ENCODE results near the gene EVA1B.

EVA1B gene

DNA sequence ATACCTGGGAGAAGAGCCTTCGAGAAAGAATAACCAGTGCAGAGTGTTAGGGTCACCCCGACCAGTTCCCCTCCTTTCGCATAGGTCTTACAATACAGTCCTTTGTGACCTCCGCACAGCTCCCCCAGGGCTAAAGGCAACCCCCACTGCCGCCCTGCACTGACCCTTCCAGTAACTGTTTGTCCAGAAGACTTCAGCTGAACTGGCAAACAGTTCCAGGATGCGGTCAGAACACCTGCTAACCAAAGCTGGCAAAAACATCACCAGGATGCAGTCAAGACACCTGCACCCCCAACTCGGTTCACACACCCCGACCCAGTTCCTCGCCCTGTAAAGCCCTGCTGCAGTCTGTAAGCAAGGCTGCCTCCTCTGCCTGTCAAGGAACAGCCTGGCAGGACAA, 6.4 kb upstream of the EVA1B start:
- no peaks in the 10 kb centered on the region for H3K36me3 ChIP-seq (ENCODE audit: control insufficient read depth in 2 of 2, insufficient read depth in 2 of 2, low read length in 2 of 2)
- H3K4me3 ChIP-seq (ENCODE audit: low read length in 2 of 2) = no peak overlapping the region
- H3K27ac ChIP-seq (ENCODE audit: low read depth in 2 of 2, low read length in 2 of 2) = no peak overlapping the region
- no peak overlapping the region for H3K9ac ChIP-seq (ENCODE audit: low read depth in 1 of 2, low read length in 2 of 2)
- H3K9me3 ChIP-seq (ENCODE audit: control insufficient read depth in 2 of 2, low read length in 2 of 2) = no peaks in the 10 kb centered on the region
- no peaks in the 10 kb centered on the region for H3K4me1 ChIP-seq (ENCODE audit: control insufficient read depth in 2 of 2, insufficient read depth in 2 of 2, low read length in 2 of 2)
- H3K27me3 ChIP-seq (ENCODE audit: control insufficient read depth in 2 of 2, insufficient read depth in 2 of 2, low read length in 2 of 2) = peaks cover 0 to 4% of the 10 kb centered on the region in 2 donors

- Histone ChIP-seq H3K9ac (ENCODE audit: low read depth in 1 of 2, low read length in 2 of 2) (no peak overlapping the region), H3K27me3 (ENCODE audit: control insufficient read depth in 2 of 2, insufficient read depth in 2 of 2, low read length in 2 of 2) (peaks cover 0 to 6% of the 10 kb centered on the region in 2 donors), H3K9me3 (ENCODE audit: control insufficient read depth in 2 of 2, low read length in 2 of 2) (no peaks in the 10 kb centered on the region), H3K4me1 (ENCODE audit: control insufficient read depth in 2 of 2, insufficient read depth in 2 of 2, low read length in 2 of 2) (peaks cover 5 to 8% of the 10 kb centered on the region in 2 donors), H3K36me3 (ENCODE audit: control insufficient read depth in 2 of 2, insufficient read depth in 2 of 2, low read length in 2 of 2) (no peaks in the 10 kb centered on the region), H3K4me3 (ENCODE audit: low read length in 2 of 2) (no peak overlapping the region), H3K27ac (ENCODE audit: low read depth in 2 of 2, low read length in 2 of 2) (no peak overlapping the region)
These were observed 5.3 kb upstream of the EVA1B start for GRCh38 chr1:36328713-36329112.

DNA sequence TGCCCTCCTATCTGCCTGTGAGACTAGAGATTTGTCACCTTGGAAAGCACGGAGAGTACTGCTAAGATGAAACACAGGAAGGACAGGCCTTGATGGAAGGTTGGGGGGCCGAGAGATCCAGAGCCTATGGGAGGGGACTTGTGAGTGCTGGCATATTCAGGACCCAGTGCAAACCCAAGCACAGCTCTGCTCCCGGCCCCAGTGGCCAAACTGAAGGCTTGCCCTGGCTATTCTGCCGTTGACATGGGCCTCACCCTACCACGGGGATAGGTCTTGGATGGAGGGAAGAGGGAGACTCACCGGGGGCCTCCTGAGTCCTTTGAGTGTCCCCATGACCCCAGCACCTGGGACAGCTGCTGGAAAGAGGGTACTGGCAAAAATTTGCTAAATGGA, 4.6 kb upstream of the EVA1B start:
- H3K9ac ChIP-seq (ENCODE audit: low read depth in 1 of 2, low read length in 2 of 2) = no peak overlapping the region
- peaks cover 7 to 9% of the 10 kb centered on the region in 2 donors for H3K4me1 ChIP-seq (ENCODE audit: control insufficient read depth in 2 of 2, insufficient read depth in 2 of 2, low read length in 2 of 2)
- no peak overlapping the region for H3K27ac ChIP-seq (ENCODE audit: low read depth in 2 of 2, low read length in 2 of 2)
- peaks cover 0 to 6% of the 10 kb centered on the region in 2 donors for H3K27me3 ChIP-seq (ENCODE audit: control insufficient read depth in 2 of 2, insufficient read depth in 2 of 2, low read length in 2 of 2)
- no peaks in the 10 kb centered on the region for H3K36me3 ChIP-seq (ENCODE audit: control insufficient read depth in 2 of 2, insufficient read depth in 2 of 2, low read length in 2 of 2)
- no peak overlapping the region for H3K4me3 ChIP-seq (ENCODE audit: low read length in 2 of 2)
- H3K9me3 ChIP-seq (ENCODE audit: control insufficient read depth in 2 of 2, low read length in 2 of 2) = no peaks in the 10 kb centered on the region

GRCh38 chr1:36327421-36328087, 4.1 kb upstream of the EVA1B start:
- no peak overlapping the region for H3K9ac ChIP-seq (ENCODE audit: low read depth in 1 of 2, low read length in 2 of 2)
- H3K36me3 ChIP-seq (ENCODE audit: control insufficient read depth in 2 of 2, insufficient read depth in 2 of 2, low read length in 2 of 2) = no peaks in the 10 kb centered on the region
- no peaks in the 10 kb centered on the region for H3K9me3 ChIP-seq (ENCODE audit: control insufficient read depth in 2 of 2, low read length in 2 of 2)
- peaks cover 0 to 6% of the 10 kb centered on the region in 2 donors for H3K27me3 ChIP-seq (ENCODE audit: control insufficient read depth in 2 of 2, insufficient read depth in 2 of 2, low read length in 2 of 2)
- no peak overlapping the region for H3K27ac ChIP-seq (ENCODE audit: low read depth in 2 of 2, low read length in 2 of 2)
- H3K4me3 ChIP-seq (ENCODE audit: low read length in 2 of 2) = no peak overlapping the region
- H3K4me1 ChIP-seq (ENCODE audit: control insufficient read depth in 2 of 2, insufficient read depth in 2 of 2, low read length in 2 of 2) = peaks cover 9% of the 10 kb centered on the region in 2 donors

GRCh38 chr1:36326499-36326898, 3.1 kb upstream of the EVA1B start:
- peaks cover 0 to 6% of the 10 kb centered on the region in 2 donors for H3K27me3 ChIP-seq (ENCODE audit: control insufficient read depth in 2 of 2, insufficient read depth in 2 of 2, low read length in 2 of 2)
- peaks cover 14% of the 10 kb centered on the region in 2 donors for H3K4me1 ChIP-seq (ENCODE audit: control insufficient read depth in 2 of 2, insufficient read depth in 2 of 2, low read length in 2 of 2)
- no peak overlapping the region for H3K9ac ChIP-seq (ENCODE audit: low read depth in 1 of 2, low read length in 2 of 2)
- no peaks in the 10 kb centered on the region for H3K9me3 ChIP-seq (ENCODE audit: control insufficient read depth in 2 of 2, low read length in 2 of 2)
- no peak overlapping the region for H3K4me3 ChIP-seq (ENCODE audit: low read length in 2 of 2)
- H3K27ac ChIP-seq (ENCODE audit: low read depth in 2 of 2, low read length in 2 of 2) = no peak overlapping the region
- H3K36me3 ChIP-seq (ENCODE audit: control insufficient read depth in 2 of 2, insufficient read depth in 2 of 2, low read length in 2 of 2) = no peaks in the 10 kb centered on the region

GRCh38 chr1:36324353-36324703, 883 bp upstream of the EVA1B start:
- H3K27me3 ChIP-seq (ENCODE audit: control insufficient read depth in 2 of 2, insufficient read depth in 2 of 2, low read length in 2 of 2) = peaks cover 0 to 6% of the 10 kb centered on the region in 2 donors
- peak overlapping the region in 1 of 2 donors; percentile 54 for H3K27ac ChIP-seq (ENCODE audit: low read depth in 2 of 2, low read length in 2 of 2)
- no peak overlapping the region for H3K4me3 ChIP-seq (ENCODE audit: low read length in 2 of 2)
- no peaks in the 10 kb centered on the region for H3K9me3 ChIP-seq (ENCODE audit: control insufficient read depth in 2 of 2, low read length in 2 of 2)
- peak overlapping the region in 1 of 2 donors; percentile 54 for H3K9ac ChIP-seq (ENCODE audit: low read depth in 1 of 2, low read length in 2 of 2)
- peaks cover 16% of the 10 kb centered on the region in 2 donors for H3K4me1 ChIP-seq (ENCODE audit: control insufficient read depth in 2 of 2, insufficient read depth in 2 of 2, low read length in 2 of 2)
- H3K36me3 ChIP-seq (ENCODE audit: control insufficient read depth in 2 of 2, insufficient read depth in 2 of 2, low read length in 2 of 2) = no peaks in the 10 kb centered on the region

- H3K9ac ChIP-seq (ENCODE audit: low read depth in 1 of 2, low read length in 2 of 2) = peak overlapping the region; percentile 41 to 57
- H3K9me3 ChIP-seq (ENCODE audit: control insufficient read depth in 2 of 2, low read length in 2 of 2) = no peaks in the 10 kb centered on the region
- peak overlapping the region; percentile 56 to 79 for H3K27ac ChIP-seq (ENCODE audit: low read depth in 2 of 2, low read length in 2 of 2)
- H3K4me1 ChIP-seq (ENCODE audit: control insufficient read depth in 2 of 2, insufficient read depth in 2 of 2, low read length in 2 of 2) = peaks cover 16% of the 10 kb centered on the region in 2 donors
- peaks cover 0 to 6% of the 10 kb centered on the region in 2 donors for H3K27me3 ChIP-seq (ENCODE audit: control insufficient read depth in 2 of 2, insufficient read depth in 2 of 2, low read length in 2 of 2)
- H3K4me3 ChIP-seq (ENCODE audit: low read length in 2 of 2) = peak overlapping the region; percentile 60 to 67
- H3K36me3 ChIP-seq (ENCODE audit: control insufficient read depth in 2 of 2, insufficient read depth in 2 of 2, low read length in 2 of 2) = no peaks in the 10 kb centered on the region
These were observed 434 bp downstream of the EVA1B start for GRCh38 chr1:36322786-36323635.

DNA sequence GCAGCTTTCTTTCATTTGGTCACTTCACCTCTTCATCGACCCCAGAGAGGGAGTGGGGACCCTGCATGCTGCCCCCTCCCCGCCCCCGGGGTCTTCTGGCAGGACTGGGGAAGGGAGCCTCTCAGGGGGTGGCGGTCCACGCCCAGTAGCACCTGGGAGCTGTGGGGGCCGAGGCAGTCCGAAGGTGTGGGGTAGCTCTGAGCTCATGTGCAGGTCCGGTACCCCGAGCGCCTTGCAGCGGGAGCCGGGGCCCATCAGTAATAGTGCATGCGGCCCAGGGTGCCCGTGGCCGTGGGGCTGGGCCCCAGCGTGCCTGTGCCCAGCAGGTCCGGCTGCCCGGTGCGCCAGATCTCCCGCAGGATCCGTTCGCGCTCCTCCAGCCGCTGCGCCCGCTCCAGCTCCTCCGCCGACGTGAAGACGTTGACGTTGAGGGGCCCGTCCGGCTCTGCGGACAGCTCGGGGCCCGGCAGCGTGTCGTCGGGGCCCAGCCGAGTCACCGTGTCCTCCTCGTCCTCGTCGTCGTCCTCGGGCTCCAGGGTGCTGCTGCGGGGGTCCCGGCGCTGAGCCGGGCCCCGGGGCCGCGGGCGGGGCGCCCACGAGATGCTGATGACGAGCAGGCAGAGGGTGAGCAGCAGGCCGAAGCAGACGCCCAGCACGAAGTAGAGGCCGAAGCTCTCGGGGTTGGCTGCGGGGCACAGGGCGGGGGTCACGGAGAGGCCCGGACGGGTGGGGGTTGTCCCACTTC, 1.2 kb downstream of the EVA1B start:
- peaks cover 16% of the 10 kb centered on the region in 2 donors for H3K4me1 ChIP-seq (ENCODE audit: control insufficient read depth in 2 of 2, insufficient read depth in 2 of 2, low read length in 2 of 2)
- peak overlapping the region in 1 of 2 donors; percentile 57 for H3K9ac ChIP-seq (ENCODE audit: low read depth in 1 of 2, low read length in 2 of 2)
- peak overlapping the region; percentile 56 to 67 for H3K4me3 ChIP-seq (ENCODE audit: low read length in 2 of 2)
- peaks cover 0 to 6% of the 10 kb centered on the region in 2 donors for H3K27me3 ChIP-seq (ENCODE audit: control insufficient read depth in 2 of 2, insufficient read depth in 2 of 2, low read length in 2 of 2)
- no peaks in the 10 kb centered on the region for H3K36me3 ChIP-seq (ENCODE audit: control insufficient read depth in 2 of 2, insufficient read depth in 2 of 2, low read length in 2 of 2)
- no peaks in the 10 kb centered on the region for H3K9me3 ChIP-seq (ENCODE audit: control insufficient read depth in 2 of 2, low read length in 2 of 2)
- H3K27ac ChIP-seq (ENCODE audit: low read depth in 2 of 2, low read length in 2 of 2) = peak overlapping the region; percentile 56 to 79

DNA sequence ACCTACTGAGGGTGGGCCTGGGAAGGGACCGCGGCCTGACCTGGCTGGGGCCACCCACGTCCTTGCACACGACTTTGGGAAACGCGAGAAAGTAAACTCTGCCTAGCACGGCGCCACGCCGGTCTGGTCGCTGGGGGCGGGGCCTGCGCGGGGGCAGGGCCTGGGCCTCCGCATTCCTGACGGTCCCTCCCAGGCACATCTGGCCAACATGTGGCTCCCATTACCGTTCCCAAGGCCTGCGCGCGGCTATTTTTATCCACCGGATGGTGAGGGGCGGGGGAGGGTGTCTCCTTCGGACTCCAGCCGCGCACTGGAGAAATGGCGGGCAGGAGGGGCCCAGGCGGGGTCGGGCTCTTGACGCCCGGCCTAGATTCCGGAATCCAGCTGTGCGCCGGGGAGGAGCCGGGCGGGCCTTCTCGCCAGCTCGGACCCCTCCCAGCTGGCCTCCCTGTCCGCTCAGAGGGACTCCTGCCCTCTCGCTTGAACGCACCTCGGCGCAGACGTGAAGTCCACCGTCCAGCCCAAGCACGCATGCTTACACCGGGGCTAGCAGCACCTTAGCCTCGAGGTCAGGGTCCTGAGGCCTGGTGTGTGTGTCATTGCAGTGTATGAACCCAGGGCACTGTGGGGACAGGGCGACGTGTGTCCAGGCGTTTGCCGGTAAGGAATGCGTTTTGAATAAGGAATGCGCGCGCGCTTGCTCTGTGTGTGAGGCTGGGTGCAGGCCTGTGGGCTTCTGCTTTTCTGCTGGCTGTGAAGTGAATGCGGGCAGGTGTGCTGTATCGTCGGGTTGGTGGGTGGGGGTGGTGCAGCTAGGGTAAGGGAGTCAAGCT, 2.1 kb downstream of the EVA1B start:
- H3K9me3 ChIP-seq (ENCODE audit: control insufficient read depth in 2 of 2, low read length in 2 of 2) = no peaks in the 10 kb centered on the region
- H3K4me1 ChIP-seq (ENCODE audit: control insufficient read depth in 2 of 2, insufficient read depth in 2 of 2, low read length in 2 of 2) = peaks cover 16% of the 10 kb centered on the region in 2 donors
- H3K4me3 ChIP-seq (ENCODE audit: low read length in 2 of 2) = peak overlapping the region; percentile 54 to 56
- H3K9ac ChIP-seq (ENCODE audit: low read depth in 1 of 2, low read length in 2 of 2) = peak overlapping the region in 1 of 2 donors; percentile 52
- peaks cover 0 to 6% of the 10 kb centered on the region in 2 donors for H3K27me3 ChIP-seq (ENCODE audit: control insufficient read depth in 2 of 2, insufficient read depth in 2 of 2, low read length in 2 of 2)
- peak overlapping the region; percentile 25 to 79 for H3K27ac ChIP-seq (ENCODE audit: low read depth in 2 of 2, low read length in 2 of 2)
- H3K36me3 ChIP-seq (ENCODE audit: control insufficient read depth in 2 of 2, insufficient read depth in 2 of 2, low read length in 2 of 2) = no peaks in the 10 kb centered on the region

Data from mucosa of rectum (tissue), 2 donors.